GM12891 (cell line): ENCODE data around the gene ZNF648.

Experiments used
- PAX5 ChIP-seq: IDR thresholded peaks from 2 replicates; pipeline ENCODE4 v1.6.1; 2011; ENCODE audit warnings: low read length, moderate library complexity, mild to moderate bottlenecking; ENCODE audit not compliant: insufficient read depth, severe bottlenecking
- POLR2A ChIP-seq: IDR thresholded peaks from 2 replicates; pipeline ENCODE4 v1.6.1; 2011; ENCODE audit warnings: low read depth, low read length, control low read depth
- POLR2AphosphoS5 ChIP-seq: IDR thresholded peaks from 2 replicates; pipeline ENCODE4 v1.6.1; 2011; ENCODE audit warnings: low read depth, low read length, control low read depth
- SPI1 ChIP-seq: IDR thresholded peaks from 2 replicates; pipeline ENCODE4 v1.6.1; 2011; ENCODE audit warnings: low read depth, low read length, control low read depth
- TAF1 ChIP-seq: IDR thresholded peaks from 2 replicates; pipeline ENCODE4 v1.6.1; 2011; ENCODE audit warnings: low read depth, low read length, control low read depth

GRCh38 chr1:182080040-182080439 is 18.5 kb upstream of the ZNF648 start:
- TF ChIP-seq POLR2A (no peak), TAF1 (no peak), SPI1 (no peak), POLR2AphosphoS5 (no peak), PAX5 (no peak)
